Fibroblast of villous mesenchyme (primary cell): ENCODE data around the gene KLHL30. TPM values are rescaled to one million over a fixed set of nuclear protein-coding genes. Genes with fewer than 3 reads are reported as not detected.

Experiments
- DNase-seq: peaks from one replicate; pipeline ENCODE4 v3.0.0-alpha.2; 2010; ENCODE audit warnings: low read depth
- H3K4me3 ChIP-seq: 2 replicates; pipeline ENCODE4 v1.5.1; 2011; ENCODE audit warnings: low read depth, mild to moderate bottlenecking, low read length
- CTCF ChIP-seq: IDR thresholded peaks from 2 replicates; pipeline ENCODE4 v1.5.1; 2012; ENCODE audit warnings: low read depth, mild to moderate bottlenecking, low read length; ENCODE audit not compliant: insufficient read depth
- total RNA-seq: library from RNA; depleted of rRNA; stranded (reverse); fragments of >200 nt; gene quantifications from 2 replicates; pipeline ENCODE4 v1.2.3, GENCODE V29; 2012

The KLHL30 gene
- total RNA-seq, 1 donor = 0.43 TPM

- no peak for TF ChIP-seq CTCF
- no peak for DNase-seq
- H3K4me3 ChIP-seq = no peak overlapping the region
These were observed 24.5 kb downstream of the KLHL30 start for GRCh38 chr2:238162846-238163441.

GRCh38 chr2:238163481-238164198, 25.2 kb downstream of the KLHL30 start:
- TF ChIP-seq CTCF = no peak
- DNase-seq = no peak

GRCh38 chr2:238164906-238165287, 26.4 kb downstream of the KLHL30 start:
- H3K4me3 ChIP-seq = no peak overlapping the region
- no peak for TF ChIP-seq CTCF
- no peak for DNase-seq

More at GRCh38 chr2:238163481-238164198, 25.2 kb downstream of the KLHL30 start:
- no peak overlapping the region for H3K4me3 ChIP-seq

- TF ChIP-seq CTCF = no peak
- no peak overlapping the region for H3K4me3 ChIP-seq
- no peak for DNase-seq
These were observed 26.9 kb downstream of the KLHL30 start for GRCh38 chr2:238165288-238165921.

GRCh38 chr2:238166391-238167343, 28.2 kb downstream of the KLHL30 start:
- no peak for TF ChIP-seq CTCF
- no peak overlapping the region for H3K4me3 ChIP-seq
- DNase-seq = no peak

GRCh38 chr2:238167344-238167715, 28.9 kb downstream of the KLHL30 start:
- DNase-seq = no peak
- H3K4me3 ChIP-seq = no peak overlapping the region
- TF ChIP-seq CTCF = no peak
